Rectal smooth muscle tissue (tissue), 1 donor: ENCODE data around the gene PIK3R6.

Experiments
- H3K27ac ChIP-seq: one replicate; pipeline ENCODE4 v1.7.0; 2013; ENCODE audit warnings: low read depth, low read length, inconsistent platforms
- H3K27me3 ChIP-seq: one replicate; pipeline ENCODE4 v1.7.0; 2013; ENCODE audit warnings: low read length; ENCODE audit not compliant: control insufficient read depth, insufficient read depth
- H3K36me3 ChIP-seq: one replicate; pipeline ENCODE4 v1.7.0; 2013; ENCODE audit warnings: low read length; ENCODE audit not compliant: control insufficient read depth, insufficient read depth
- H3K4me1 ChIP-seq: one replicate; pipeline ENCODE4 v1.7.0; 2013; ENCODE audit warnings: low read length; ENCODE audit not compliant: control insufficient read depth, insufficient read depth
- H3K4me3 ChIP-seq: one replicate; pipeline ENCODE4 v1.7.0; 2013; ENCODE audit warnings: low read length
- H3K9ac ChIP-seq: one replicate; pipeline ENCODE4 v1.7.0; 2013; ENCODE audit warnings: low read length

Gene PIK3R6, protein sequence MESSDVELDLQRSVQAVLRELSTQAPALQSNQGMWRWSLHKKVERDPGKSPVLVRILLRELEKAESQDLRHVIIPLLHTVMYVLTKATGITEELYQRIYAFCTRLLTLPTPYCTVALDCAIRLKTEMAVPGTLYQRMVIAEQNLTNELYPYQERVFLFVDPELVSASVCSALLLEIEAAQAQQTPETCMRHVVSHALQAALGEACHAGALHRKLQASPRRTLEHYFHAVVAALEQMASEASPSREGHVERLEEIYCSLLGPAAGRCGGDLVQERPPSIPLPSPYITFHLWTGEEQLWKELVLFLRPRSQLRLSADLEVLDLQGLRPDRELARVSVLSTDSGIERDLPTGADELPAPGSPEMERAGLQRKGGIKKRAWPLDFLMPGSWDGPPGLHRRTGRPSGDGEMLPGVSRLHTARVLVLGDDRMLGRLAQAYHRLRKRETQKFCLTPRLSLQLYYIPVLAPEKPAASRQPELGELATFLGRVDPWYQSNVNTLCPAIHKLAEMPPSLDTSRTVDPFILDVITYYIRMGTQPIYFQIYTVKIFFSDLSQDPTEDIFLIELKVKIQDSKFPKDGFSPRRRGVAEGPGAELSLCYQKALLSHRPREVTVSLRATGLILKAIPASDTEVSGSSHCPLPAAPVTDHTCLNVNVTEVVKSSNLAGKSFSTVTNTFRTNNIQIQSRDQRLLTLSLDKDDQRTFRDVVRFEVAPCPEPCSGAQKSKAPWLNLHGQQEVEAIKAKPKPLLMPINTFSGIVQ

GRCh38 chr17:8867361-8867981, at the start of gene PIK3R6:
Gene PIK3R6 (minus strand): TSS chr17:8867674. CDS start chr17:8849794, 17,880 bp downstream.
- Histone ChIP-seq H3K9ac (no peak within 1 kb of the TSS), H3K27ac (no peak within 1 kb of the TSS), H3K4me3 (peak within 1 kb of the TSS; percentile 13), H3K27me3 (no peaks in the 10 kb centered on the region), H3K36me3 (no peaks in the 10 kb centered on the region), H3K4me1 (no peaks in the 10 kb centered on the region)

DNA sequence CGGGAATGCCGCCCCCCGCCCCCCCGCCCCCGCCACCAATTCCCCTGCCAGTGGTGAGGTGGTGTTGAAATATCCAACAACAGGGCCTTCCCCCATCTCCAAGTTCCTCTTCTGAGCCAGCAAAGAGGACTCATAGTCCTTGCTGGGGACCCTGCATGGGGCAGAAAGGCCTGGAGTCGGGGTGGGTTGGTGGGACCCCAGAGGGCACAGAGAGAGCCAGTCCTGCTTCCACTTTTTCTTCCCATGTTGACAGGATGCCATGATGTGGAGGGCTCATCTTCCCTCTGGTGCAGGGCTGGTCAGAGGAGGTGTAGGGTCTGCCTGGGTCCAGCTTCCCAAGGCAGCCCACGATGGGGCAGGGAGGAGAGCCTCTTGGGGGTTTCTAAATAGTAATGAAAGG, 49.0 kb upstream of the PIK3R6 start:
- Histone ChIP-seq H3K9ac (no peak overlapping the region), H3K4me1 (no peaks in the 10 kb centered on the region), H3K4me3 (no peak overlapping the region), H3K27me3 (peaks cover 2% of the 10 kb centered on the region), H3K36me3 (no peaks in the 10 kb centered on the region), H3K27ac (no peak overlapping the region)

GRCh38 chr17:8914554-8914953, 47.1 kb upstream of the PIK3R6 start:
- H3K27me3 ChIP-seq: peaks cover 2% of the 10 kb centered on the region
- H3K4me1 ChIP-seq: no peaks in the 10 kb centered on the region
- no peaks in the 10 kb centered on the region for H3K36me3 ChIP-seq
- no peak overlapping the region for H3K9ac ChIP-seq
- no peak overlapping the region for H3K4me3 ChIP-seq
- H3K27ac ChIP-seq: no peak overlapping the region

- Histone ChIP-seq H3K36me3 (no peaks in the 10 kb centered on the region), H3K27me3 (peaks cover 2% of the 10 kb centered on the region), H3K4me3 (no peak overlapping the region), H3K9ac (no peak overlapping the region), H3K27ac (no peak overlapping the region), H3K4me1 (no peaks in the 10 kb centered on the region)
Measured at GRCh38 chr17:8913879-8914278, 46.4 kb upstream of the PIK3R6 start.

- H3K4me1 ChIP-seq: no peaks in the 10 kb centered on the region
- H3K9ac ChIP-seq: no peak overlapping the region
- no peak overlapping the region for H3K4me3 ChIP-seq
- peaks cover 2% of the 10 kb centered on the region for H3K27me3 ChIP-seq
- no peak overlapping the region for H3K27ac ChIP-seq
- no peaks in the 10 kb centered on the region for H3K36me3 ChIP-seq
Measured at GRCh38 chr17:8913091-8913490, 45.6 kb upstream of the PIK3R6 start.

DNA sequence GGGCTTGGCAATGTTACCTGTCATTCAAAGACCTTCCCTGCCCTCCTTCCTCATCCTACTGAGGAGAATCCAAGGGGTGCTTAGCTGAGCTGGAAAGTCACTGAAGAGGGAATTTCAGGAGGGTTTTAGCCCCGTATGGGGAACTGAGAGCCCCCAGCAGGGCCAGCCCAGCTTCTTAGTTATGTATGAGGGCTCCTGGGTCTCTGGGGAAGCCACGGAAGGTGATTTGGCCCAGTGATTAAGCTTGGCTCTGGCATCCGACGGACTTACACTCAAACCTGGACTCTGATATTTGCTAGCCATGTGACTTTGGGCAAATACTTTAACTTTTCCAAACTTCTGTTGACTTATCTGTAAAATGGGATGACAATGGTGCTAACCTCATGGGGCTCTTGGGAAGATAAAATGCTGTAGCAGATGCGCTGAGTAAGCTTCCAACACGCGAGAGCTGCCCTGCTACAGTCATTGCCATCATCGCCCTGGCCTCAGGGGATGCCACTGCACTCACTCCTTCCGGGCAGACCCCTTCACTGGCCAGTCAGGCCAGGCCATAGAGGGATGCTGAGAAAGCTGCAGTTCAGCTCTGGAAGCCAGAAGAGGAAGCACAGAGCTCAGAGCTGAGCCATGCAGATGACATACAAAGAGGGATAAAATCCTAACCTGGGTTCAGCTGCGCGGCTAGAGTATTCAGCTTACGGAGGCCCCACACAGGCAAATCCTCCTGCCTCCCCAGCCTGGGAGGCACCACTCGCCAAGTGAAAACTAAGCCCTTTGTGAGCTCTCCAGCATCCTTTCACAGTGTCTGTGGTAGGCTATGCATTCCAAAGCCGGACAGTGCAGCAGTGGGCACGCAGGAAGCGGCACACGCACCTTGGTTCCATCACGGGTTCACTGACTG, 44.9 kb upstream of the PIK3R6 start:
- Histone ChIP-seq H3K27me3 (peaks cover 2% of the 10 kb centered on the region), H3K9ac (no peak overlapping the region), H3K36me3 (no peaks in the 10 kb centered on the region), H3K4me1 (no peaks in the 10 kb centered on the region), H3K4me3 (no peak overlapping the region), H3K27ac (no peak overlapping the region)

DNA sequence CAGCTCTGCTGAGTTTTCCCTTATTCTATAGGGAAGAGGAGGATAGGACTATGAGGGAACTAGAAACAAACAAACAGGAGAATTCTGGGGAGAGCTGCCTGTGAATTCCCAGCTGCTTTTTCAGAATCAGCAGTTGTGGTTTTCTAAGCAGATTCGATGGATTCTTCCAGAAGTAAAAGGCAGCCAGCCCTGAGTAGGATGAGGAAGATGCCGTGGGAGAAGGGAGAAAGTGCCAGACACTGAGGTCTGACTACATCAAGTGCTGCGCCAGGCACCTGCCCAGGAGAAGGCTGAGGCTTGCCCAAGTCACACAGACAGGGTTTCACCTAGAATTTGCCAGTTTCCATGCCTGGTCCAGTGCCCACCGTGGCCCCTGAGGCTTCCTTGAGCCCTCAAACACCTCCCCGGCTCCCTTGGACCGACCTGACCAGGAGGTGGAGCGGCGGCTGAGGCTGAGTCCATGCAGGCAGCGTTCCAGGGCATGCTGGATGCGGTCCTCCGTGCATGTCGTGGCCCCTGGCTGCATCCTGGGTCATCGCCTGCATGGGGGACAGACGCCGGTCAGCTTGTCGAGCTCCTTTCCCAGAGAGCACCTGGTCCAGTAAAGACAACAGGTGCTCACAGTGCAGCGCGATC, 43.6 kb upstream of the PIK3R6 start:
- no peak overlapping the region for H3K4me3 ChIP-seq
- H3K9ac ChIP-seq: no peak overlapping the region

GRCh38 chr17:8909586-8910270, 42.3 kb upstream of the PIK3R6 start:
- no peaks in the 10 kb centered on the region for H3K4me1 ChIP-seq
- H3K36me3 ChIP-seq: no peaks in the 10 kb centered on the region
- H3K27ac ChIP-seq: no peak overlapping the region
- no peak overlapping the region for H3K9ac ChIP-seq
- no peak overlapping the region for H3K4me3 ChIP-seq
- H3K27me3 ChIP-seq: peaks cover 2% of the 10 kb centered on the region

More for the DNA sequence above, 43.6 kb upstream of the PIK3R6 start:
- Histone ChIP-seq H3K27me3 (peaks cover 2% of the 10 kb centered on the region), H3K27ac (no peak overlapping the region), H3K4me1 (no peaks in the 10 kb centered on the region), H3K36me3 (no peaks in the 10 kb centered on the region)

DNA sequence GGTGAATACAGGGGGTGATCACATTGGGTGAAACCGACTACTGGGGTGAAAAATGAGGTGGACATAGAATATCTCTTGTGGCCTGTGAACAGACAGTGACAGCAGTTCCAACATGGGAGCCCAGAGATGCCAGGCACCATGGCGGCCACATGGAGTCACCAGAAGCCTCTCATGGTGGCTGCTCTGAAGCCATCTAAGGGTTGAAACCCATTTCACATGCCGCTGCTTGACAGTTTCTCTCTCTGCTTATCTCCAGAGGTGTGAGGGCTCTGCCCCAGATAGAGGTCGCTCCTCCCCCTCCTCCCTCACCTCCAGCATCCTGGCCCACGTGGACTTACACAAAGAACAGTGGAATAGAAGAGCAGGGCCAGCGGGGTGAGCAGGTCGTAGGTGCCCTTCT, 37.9 kb upstream of the PIK3R6 start:
- no peaks in the 10 kb centered on the region for H3K27me3 ChIP-seq
- H3K27ac ChIP-seq: no peak overlapping the region
- H3K4me3 ChIP-seq: no peak overlapping the region
- no peaks in the 10 kb centered on the region for H3K36me3 ChIP-seq
- no peak overlapping the region for H3K9ac ChIP-seq
- no peaks in the 10 kb centered on the region for H3K4me1 ChIP-seq

DNA sequence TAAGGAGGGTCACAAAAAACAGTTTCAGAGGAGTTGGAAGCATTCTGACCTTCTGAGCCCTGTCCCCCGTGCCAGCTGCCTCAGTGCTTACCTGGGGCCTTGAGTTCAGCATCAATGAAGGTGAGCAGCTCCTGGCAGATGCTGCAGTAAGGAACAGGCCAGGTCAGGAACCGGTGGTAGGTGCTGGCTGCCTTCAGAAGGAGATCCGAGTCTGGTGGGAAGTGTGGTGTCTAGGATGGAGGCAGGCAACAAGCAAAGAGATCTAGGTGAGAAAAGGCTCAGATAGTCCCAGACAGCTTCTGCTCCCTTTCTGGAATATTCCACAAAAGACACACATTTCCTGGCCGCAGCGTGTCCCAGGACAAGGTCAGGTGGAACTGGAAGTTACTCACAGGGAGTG, 37.2 kb upstream of the PIK3R6 start:
- H3K36me3 ChIP-seq: no peaks in the 10 kb centered on the region
- no peak overlapping the region for H3K9ac ChIP-seq
- no peaks in the 10 kb centered on the region for H3K27me3 ChIP-seq

DNA sequence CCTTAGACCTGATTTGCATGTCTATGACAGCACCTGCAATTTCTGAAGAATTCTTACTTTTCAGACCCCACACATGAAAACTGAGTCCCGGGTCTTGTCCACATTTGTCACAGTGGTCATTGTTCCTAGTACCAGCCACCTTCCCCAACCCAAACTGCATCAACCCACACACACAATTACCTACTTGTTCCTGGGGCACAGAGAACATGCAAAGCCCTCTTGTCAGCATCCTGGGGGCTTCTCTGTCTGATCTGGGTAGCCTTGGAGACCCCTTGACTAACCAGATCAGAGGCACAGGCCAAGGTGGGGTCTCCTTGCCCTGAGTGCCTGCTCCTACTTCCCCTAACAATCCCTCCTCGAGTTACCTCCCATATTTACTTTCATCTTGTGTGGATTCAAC, 36.7 kb upstream of the PIK3R6 start:
- Histone ChIP-seq H3K27me3 (no peaks in the 10 kb centered on the region), H3K4me3 (no peak overlapping the region)

More for the DNA sequence above, 37.2 kb upstream of the PIK3R6 start:
- Histone ChIP-seq H3K4me1 (no peaks in the 10 kb centered on the region), H3K4me3 (no peak overlapping the region), H3K27ac (no peak overlapping the region)

More for the DNA sequence above, 36.7 kb upstream of the PIK3R6 start:
- H3K4me1 ChIP-seq: no peaks in the 10 kb centered on the region
- no peaks in the 10 kb centered on the region for H3K36me3 ChIP-seq
- no peak overlapping the region for H3K9ac ChIP-seq
- no peak overlapping the region for H3K27ac ChIP-seq
